K562 treated with DMSO at 1 percent for 24 hours (cell line): ENCODE data around the gene KRTAP27-1. TPM values are rescaled to one million over a fixed set of nuclear protein-coding genes. Genes with fewer than 3 reads are reported as not detected.

Source experiments
- total RNA-seq: library from RNA; unstranded; fragments of 300-600 nt; gene quantifications from 2 replicates; pipeline ENCODE4 v1.2.3, GENCODE V29; 2022; ENCODE audit warnings: low read depth; ENCODE audit not compliant: insufficient read depth

KRTAP27-1 gene
- total RNA-seq, result not detected in 2 replicates

GRCh38 chr21:30337276-30337744 lies at the start of gene KRTAP27-1:
KRTAP27-1 (minus strand) TSS chr21:30337694; CDS start chr21:30337668, 26 bp downstream.

DNA sequence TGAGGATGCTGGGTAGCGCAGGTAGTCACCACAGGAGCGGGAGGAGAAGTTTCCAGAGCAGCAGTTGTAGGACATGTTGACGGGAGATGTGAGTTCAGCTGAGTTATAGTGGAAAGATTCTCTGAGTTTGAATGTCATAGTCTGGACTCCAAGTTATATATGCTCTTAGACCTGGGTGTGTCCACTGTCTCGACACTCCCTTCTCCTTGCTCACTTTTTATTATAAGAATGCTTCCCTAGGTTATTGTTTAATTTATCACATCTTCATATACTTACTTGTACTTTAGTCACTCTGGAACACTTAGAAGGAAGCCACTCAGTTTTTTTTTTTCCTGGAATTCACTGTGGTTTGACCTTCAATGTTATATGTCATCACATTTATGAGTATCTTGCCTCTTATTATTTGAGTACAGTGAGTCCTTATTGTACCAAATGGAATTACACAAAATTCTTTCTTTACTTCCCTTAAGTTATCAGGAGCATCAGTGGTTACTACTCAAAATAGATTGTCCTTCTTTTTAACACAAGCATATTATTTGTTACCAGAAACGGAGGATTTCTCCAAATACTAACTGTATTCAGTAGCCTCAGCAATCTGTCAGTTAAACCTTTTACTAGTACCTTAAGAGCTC lies 34.8 kb upstream of the KRTAP27-1 start, which contains the start of gene KRTAP13-2:
Gene KRTAP13-2 (minus strand): TSS at position 133 of the 632 bp plus-strand sequence. CDS start 58 bp downstream, at position 75.

GRCh38 chr21:30348506-30348905 lies 11.0 kb upstream of the KRTAP27-1 start, which contains the start of gene KRTAP23-1:
KRTAP23-1 (minus strand) TSS chr21:30348606; CDS start chr21:30348606, 0 bp downstream.

GRCh38 chr21:30320215-30320614 lies 17.3 kb downstream of the KRTAP27-1 start, which contains the start of gene KRTAP26-1:
KRTAP26-1 (minus strand) TSS chr21:30320315; CDS start chr21:30320035, 280 bp downstream.

DNA sequence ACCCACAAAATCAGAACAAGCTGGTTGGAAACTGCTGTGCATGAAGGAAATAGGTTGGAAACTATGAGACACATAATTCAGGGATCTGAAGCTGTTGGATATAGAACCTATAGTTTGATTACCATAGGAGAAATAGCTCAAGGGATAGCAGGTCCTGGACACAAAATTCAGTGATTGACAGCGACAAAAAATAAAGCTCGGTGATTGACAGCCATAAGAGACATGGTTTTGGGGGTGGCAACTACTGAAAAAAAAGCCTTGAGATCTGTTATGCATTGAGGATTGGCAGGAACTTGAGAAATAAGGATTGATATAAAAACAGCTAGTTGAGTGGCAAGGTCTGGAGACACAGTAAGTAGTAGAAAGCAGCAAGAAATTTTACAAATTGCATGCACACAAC lies 48.3 kb downstream of the KRTAP27-1 start, which contains the start of gene KRTAP25-1:
Gene KRTAP25-1 (minus strand): TSS at position 300 of the 400 bp plus-strand sequence. CDS start 24 bp downstream, at position 276.

Other genes with a start within 250 kb of the KRTAP27-1 start
- gene CLDN17, start 170.9 kb downstream of the KRTAP27-1 start, total RNA-seq, result not detected in 2 replicates
- not detected in 2 replicates for gene CLDN8, start 121.6 kb downstream of the KRTAP27-1 start, total RNA-seq
- gene KRTAP24-1, start 54.7 kb downstream of the KRTAP27-1 start, total RNA-seq, result not detected in 2 replicates
- not detected in 2 replicates for gene KRTAP25-1, start 48.2 kb downstream of the KRTAP27-1 start, total RNA-seq
- gene KRTAP26-1, start 17.4 kb downstream of the KRTAP27-1 start, total RNA-seq, result not detected in 2 replicates
- gene KRTAP23-1, start 10.9 kb upstream of the KRTAP27-1 start, total RNA-seq, result not detected in 2 replicates
- not detected in 2 replicates for gene KRTAP13-2, start 34.6 kb upstream of the KRTAP27-1 start, total RNA-seq
- gene KRTAP13-1, start 58.3 kb upstream of the KRTAP27-1 start, total RNA-seq, result not detected in 2 replicates
- gene KRTAP13-3, start 88.2 kb upstream of the KRTAP27-1 start, total RNA-seq, result not detected in 2 replicates
- gene KRTAP13-4, start 92.5 kb upstream of the KRTAP27-1 start, total RNA-seq, result not detected in 2 replicates
- not detected in 2 replicates for gene KRTAP15-1, start 102.6 kb upstream of the KRTAP27-1 start, total RNA-seq
- gene KRTAP19-1, start 142.7 kb upstream of the KRTAP27-1 start, total RNA-seq, result not detected in 2 replicates
- not detected in 2 replicates for gene KRTAP19-2, start 149.7 kb upstream of the KRTAP27-1 start, total RNA-seq
- gene KRTAP19-3, start 154.3 kb upstream of the KRTAP27-1 start, total RNA-seq, result not detected in 2 replicates
- not detected in 2 replicates for gene KRTAP19-4, start 159.5 kb upstream of the KRTAP27-1 start, total RNA-seq
- gene KRTAP19-5, start 164.4 kb upstream of the KRTAP27-1 start, total RNA-seq, result not detected in 2 replicates
- gene KRTAP19-6, start 204.2 kb upstream of the KRTAP27-1 start, total RNA-seq, result not detected in 2 replicates
- not detected in 2 replicates for gene KRTAP19-7, start 223.6 kb upstream of the KRTAP27-1 start, total RNA-seq